SHP77 treated with DMSO at 0.1 percent for 48 hours (cell line): ENCODE measurements around the gene SUSD6.
A peak's percentile ranks its signal among the peaks of the same experiment; 100 is the strongest.

ENCODE experiments used
- DNase-seq: peaks from one replicate; lab custom pipeline; 2025; lab: John Stamatoyannopoulos, UW

SUSD6 gene, protein sequence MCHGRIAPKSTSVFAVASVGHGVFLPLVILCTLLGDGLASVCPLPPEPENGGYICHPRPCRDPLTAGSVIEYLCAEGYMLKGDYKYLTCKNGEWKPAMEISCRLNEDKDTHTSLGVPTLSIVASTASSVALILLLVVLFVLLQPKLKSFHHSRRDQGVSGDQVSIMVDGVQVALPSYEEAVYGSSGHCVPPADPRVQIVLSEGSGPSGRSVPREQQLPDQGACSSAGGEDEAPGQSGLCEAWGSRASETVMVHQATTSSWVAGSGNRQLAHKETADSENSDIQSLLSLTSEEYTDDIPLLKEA

DNA sequence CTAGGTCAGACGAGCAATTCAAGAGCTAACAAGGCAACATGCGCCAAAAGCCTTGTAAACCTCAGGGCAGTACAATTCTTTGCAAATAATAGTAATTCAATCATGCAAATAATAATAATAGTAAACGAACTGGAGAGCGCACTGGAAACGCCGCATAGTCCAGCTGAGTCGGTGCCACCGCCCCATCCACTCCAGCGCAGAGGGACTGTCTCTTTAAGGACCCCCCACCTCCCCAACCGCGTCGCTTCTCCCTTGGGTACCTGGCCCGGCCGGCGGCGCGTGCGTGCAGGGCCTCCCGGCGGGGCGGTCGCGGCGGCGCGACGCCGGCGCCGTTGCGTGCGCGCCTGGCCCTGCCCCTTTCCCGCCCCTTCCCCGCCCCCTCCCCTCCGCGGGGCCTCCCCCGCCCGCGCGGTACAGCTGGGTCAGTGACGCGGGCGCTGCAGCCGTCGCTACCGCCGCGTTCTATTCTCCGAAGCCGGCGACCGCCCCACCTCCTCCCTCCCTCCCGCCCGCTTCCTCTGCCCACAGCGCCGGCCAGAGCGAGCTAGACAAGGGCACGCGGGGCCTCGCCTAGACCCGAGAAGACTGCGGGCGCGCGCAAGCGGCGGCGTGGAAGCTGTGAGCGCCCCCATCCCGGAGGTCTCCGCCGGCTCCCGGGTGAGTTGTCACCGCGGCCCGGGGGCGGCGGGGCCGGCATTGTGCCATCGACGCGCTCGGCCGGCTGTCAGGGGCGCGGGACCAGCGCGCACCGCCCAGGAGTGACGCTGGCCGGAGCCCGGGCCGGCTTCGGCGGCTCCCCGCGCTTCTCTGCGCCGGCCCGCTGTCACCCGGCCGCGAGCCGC lies at the start of gene SUSD6:
Gene SUSD6, plus strand, starts transcription at position 425 of the 842 bp plus-strand sequence. CDS start 46,997 bp downstream, outside the sequence.
- peak; percentile 85 for DNase-seq

DNA sequence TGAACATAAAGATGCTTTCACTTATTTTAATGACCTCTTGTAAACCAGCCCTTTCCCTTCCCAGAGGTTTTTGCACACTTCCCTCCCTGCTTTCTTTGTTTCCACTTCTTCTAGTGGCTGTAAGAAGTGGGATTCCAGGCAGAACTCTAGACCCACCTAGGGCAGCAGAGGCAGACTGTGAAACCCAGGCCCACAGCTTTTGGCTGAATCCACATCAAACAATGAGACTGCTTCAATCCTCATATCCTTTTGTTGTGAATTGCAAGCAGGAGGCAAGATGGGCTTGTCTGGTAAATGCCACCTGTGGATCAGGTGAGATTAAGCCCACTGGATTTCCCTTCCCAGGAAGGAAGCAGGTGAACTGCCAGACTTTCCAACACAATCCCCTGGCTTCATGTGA lies 49.5 kb upstream of the SUSD6 start:
- DNase-seq = no peak

DNA sequence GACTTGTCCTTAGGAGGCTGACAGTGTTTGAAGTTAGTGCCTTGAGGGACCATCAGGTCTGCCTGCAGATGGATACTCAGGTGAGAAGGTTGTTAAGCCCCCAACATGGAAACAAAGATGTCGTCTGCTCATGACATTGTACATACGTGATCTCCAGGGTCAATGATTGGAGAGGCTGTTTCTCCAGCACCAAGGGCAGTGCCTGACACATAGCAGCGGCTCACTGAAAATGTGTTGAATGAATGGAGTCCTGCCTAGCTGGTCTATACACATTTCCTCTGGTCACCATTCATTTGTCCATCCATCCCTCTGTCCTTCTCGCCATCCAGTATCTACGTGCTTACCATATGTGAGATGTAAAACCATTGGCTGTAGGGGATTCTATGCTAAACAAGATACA lies 43.8 kb upstream of the SUSD6 start:
- DNase-seq = no peak

DNA sequence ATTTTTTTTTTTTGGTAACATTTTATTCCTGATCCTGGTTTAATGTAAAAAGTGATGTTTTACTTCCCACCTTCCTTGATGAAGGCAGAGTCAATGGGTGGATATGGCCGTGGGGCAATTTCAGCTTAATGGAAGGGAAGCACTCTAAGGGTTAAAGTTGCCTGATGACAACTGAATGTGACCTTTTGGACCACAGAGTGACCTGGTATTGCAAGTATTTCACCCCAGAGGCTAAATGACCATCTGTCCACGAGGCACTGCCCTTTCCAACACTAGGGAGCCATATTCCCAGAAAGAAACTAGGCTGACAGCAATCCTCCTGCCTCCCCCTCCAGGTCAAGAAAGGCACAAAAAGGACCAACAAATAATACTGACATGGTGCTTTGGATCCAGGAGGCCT lies 41.5 kb upstream of the SUSD6 start:
- no peak for DNase-seq

DNA sequence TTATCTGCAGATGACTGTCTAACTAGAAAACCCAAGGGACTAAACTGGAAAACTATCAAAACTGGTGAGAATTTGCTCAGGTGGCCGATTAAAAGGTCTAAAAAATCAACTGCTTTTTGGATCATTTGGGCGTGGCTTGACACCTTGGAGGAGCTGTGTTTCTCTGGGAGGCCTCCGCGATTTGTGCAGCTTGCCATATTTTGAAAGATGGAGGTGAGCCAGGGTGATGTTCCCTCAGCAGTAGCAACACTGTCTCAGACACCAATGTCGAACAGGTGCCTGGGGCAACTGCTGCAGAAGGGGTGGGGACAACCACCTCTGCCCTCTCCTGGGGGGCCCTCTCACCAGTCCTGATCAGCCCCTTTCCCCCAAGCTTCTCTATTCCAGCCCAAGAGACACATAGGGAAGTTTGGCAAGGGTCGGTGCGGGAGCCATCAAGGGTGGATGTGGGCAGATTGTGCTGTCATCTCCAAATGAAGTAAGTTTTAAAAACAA lies 40.5 kb upstream of the SUSD6 start:
- no peak for DNase-seq

DNA sequence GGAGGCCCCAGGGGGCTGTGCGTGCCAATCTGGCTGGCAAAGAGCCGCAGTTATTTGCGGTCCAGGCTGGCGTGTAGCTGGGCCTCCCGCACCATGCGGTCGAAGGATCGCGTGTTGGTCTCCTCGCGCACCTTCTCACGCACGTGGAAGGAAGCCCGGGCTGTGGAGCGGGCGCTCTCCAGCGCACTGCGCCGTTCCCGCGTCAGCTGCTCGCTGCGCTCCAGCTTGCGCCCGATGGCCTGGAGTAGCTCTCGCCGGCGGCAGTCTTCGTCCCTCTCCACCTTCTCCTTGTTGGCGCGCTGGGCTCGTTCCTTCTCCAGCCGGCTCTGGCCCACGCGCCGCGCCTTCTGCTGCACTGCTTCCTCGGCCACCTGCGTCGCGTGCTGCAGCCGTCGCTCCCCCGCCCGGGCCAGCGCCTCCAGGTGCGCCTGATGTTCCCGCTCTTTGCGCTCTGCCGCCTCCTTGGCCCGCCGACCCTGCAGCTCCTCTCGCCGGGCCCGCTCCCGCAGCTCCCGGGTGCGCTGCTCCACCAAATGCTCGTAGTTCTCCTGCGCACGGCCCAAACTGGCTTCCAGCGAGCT lies 39.9 kb upstream of the SUSD6 start:
- no peak for DNase-seq

DNA sequence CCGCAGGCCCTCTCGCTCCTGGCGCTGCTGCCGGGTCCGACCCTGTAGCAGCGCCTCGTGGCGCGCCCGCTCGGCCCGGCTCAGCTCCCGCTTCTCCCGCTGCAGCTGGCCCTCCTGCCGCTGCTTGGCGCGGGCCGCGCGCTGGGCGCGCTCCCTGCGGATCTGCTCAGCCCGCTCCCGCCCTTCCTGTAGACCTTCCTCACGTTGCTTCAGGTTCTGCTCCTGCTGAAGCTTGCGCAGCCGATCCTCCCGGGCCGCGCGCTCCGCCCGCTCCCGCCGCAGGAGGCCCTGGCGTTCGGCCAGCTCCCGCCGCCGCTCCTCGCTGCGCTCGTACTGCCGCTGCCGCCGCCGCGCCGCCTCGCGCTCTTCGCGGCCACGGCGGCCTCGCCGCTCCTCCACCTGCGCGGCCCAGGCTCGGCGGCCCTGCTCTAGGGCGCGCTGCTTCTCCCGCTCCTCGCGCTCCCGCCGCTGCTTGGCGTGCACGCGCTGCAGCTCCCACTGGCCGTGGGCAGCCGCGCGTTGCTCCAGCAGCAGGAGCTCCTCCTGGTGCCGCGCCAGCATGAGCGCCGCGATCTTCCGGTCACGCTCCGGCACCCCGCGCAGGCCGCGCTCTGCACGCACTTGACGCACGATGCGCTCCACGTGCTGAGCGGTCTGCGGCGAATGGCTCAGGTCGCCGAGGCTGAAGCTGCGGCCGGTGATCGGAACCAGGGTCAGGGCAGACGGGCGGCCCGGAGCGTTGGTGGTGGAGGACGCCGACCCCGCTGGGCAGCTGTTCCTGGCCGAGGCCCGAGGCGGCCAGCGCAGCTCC lies 39.2 kb upstream of the SUSD6 start:
- peak; percentile 30 for DNase-seq

DNA sequence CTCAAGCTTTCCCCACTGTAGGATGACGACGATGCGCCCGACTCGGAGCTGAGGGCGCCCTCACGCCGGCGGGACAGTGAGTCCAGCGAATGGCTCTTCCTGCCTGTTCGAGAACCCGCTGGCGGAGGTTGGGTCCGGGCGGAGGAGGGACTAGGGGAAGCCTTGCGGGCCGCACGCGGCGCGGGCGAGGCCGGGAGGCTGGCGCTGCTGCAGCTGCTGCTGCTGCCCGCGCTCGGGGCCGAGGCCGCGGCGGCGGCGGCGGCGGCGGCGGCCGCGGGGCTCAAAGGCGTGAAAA lies 38.6 kb upstream of the SUSD6 start:
- no peak for DNase-seq

DNA sequence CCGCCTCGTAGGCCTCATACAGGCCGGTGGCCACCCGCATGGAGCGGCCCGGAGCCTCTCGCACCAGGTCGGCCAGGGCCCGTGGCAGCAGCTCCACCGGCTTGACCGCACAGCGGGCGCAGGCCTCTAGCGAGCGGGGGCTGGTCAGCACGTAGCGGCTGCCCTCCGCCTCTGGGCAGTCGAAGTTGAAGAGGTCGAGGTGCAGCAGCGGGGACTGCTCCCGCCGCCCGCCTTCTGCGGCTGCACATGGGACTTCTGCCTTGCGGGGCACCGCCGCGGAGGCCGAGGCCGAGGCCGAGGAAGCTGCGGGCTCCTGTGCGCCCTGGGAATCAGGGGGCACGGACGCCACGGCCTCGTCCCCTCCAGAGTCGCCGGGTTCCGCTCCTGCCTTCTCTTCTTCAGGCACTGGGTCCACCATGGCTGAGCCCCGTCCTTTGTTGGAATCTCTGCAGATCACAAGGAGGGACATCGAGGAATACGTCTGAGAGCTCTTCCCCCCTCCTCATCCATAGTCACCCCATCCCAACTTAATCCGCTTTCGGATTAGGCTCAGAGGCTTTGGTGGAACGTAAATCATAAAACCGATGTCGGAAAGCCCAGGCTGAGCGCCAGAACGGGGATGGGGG lies 38.1 kb upstream of the SUSD6 start:
- DNase-seq = no peak

DNA sequence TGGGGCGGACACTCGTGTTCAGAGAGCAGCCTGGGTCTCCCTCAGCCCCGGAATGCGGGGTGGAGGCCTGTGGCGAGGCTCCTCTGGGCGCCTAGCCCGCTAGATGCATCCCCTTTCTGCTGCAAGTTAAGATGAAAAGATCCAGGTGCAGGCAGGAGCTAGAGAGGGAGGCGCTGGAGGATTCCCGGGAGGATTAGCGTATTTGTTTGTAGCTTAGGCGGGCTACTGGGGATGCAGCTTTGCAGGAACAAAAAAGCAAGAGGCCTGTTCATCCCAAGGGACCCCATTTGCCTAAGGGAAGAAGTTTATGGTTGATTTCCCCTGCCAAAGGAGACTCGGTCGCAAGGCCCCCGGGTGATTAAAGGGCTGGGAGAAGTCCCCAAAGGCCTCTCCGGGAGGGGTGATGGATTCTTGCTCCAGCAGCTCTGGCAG lies 37.5 kb upstream of the SUSD6 start:
- peak; percentile 14 for DNase-seq

DNA sequence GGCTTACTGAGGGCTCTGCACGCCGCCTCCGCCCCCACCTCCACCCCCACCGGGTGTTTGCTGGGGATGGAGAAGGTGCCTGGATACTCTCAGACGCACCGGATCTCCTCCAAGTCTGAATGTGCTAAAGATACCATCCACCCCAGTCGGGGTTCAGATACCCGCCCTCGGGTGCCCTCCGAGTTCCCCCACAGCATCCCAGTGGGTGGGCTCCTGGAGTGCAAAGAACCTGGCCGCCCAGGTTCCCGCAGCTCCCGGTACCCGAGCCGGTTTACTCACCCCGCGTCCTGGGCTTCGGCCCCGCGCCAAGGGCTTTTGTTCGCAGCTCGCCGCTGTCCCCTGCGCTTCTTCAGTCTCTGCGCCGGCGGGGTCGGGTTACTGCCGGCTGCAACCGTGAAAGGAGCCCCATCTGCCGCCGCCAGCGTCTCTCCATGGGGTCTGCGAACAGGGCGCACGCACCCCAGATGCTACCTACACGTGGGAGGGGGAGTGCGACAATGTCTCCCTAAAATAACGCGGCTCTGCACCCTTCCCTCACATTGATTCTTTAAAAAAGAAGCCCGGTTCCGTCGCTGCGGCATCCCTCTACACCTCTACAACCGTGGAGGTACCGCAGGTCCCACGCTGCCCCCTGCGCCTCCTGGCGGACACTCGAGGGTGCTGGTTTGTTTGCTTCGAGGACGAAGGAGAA lies 37.0 kb upstream of the SUSD6 start, which contains the start of gene CCDC177:
Gene CCDC177, minus strand, starts transcription at position 609 of the 691 bp plus-strand sequence. CDS start 1,249 bp downstream, outside the sequence.
- DNase-seq = peak; percentile 57

DNA sequence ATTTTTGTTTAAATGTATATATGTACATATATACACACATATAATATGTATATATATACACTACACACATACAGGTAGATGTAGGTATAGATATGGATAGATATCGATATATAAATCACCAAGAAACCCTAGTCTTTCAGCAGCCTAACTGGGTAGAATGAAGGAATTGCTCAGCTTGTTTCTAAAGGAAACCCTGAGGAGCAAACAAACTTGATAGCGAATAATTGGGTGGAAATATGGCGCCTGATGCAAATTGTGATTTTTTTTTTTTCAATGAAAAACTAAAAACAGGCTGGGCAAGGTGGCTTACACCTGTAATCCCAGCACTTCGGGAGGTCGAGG lies 36.5 kb upstream of the SUSD6 start:
- DNase-seq = no peak

DNA sequence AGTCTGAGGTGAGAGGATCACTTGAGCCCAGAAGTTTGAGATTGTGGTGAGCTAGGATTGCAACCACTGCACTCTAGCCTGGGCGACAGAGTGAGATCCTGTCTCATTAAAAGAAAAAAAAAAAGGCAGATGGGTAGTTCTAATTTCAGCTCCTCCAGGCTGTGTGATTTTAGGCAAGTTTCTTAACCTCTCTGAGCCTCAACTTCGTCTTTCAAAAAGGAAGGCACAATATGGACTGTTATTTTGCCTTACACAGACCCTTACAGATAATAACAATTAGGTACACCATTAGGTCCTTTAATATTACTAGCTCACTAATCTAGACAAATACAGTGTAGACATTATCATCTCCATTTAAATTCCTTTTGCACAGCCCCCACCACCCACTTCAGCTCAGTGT lies 31.9 kb upstream of the SUSD6 start:
- DNase-seq = no peak

DNA sequence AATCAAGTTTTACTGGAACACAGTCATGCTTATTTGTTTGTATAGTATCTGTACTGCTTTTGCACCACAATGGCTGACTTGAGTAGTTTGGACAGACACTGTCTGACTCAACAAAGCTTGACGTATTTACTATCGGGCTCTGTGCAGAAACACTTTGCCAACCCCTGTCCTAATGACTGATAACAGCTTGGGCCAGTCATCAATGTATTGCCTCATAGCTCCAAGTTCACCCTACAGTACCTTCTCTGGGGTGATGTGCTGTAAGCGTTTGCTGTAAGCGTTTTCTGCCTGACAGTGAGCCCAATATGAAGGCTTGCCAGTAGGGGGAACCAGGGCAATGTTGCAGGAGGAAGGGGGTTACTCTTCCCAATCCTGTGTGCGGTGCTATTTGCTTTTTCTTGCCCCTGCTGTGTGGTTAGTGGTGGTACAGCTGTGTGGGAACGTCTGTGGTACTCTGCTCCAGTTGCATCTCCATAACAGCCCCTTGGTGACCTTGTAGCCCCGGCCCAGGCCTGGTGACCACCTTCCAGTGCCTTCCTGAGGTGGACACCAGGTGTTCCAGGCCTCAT lies 31.3 kb upstream of the SUSD6 start:
- peak; percentile 28 for DNase-seq

DNA sequence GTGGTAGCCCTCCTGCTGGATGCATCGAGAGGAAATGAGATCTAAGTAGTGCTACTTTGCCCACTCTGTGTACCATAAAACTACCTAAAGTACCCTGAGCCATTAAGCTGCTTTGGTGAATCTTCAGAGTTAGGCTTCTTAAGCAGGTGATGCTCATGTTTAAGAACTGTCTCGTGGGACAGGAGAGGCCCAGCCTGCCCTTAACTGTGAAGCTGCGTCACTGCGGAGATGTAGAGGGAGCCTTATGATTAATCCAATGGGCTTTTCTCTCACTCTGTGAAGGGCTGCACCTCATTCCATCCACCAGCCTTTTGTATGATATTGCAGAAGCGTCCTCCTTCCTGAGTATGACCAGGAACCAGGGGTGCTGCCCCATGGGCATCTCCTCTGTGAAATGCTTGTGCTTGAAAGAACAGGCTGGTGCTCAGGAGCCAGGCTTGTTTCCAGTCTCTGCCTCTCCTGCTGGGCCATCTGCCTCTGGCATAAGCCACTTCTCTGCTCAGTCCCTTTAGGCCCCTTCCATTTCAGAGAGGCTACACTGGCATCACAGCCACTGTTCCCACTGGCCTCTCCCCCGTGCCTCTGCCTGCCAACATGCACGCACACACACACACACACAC lies 30.0 kb upstream of the SUSD6 start:
- DNase-seq = no peak

DNA sequence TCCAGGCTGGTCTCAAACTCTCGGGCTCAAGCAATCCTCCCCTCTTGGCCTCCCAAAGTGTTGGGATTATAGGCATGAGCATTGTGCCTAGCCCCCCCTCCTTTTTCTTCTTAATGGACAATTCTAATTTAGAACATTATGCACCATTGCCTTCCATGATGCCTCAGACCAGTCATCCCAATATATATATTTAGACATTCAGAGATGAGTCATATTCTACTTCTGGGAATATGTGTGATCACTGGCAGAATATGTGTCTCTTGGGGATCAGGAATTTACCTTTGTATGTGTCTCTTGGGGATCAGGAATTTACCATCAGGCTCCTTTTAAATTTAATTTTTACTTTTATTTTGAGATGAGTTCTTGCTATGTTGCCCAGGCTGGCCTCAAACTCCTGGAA lies 29.2 kb upstream of the SUSD6 start:
- no peak for DNase-seq

DNA sequence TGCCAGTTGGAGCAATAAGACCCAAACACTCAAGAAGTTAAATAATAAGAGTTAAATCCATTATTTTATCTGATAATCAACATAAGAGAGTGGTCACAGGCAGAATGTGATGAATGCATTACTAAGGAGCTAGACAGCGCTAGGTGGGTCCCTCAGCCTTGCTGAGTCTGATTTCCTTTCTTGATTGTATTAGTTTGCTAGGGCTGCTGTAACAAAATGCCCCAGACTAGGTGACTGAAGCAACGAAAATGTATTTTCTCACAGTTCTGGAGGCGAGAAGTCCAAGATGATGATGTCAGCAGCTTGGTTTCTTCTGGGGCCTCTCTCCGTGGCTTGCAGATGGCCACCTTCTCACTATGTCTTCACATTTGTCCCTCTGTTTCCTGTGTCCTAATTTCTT lies 28.6 kb upstream of the SUSD6 start:
- DNase-seq = no peak

DNA sequence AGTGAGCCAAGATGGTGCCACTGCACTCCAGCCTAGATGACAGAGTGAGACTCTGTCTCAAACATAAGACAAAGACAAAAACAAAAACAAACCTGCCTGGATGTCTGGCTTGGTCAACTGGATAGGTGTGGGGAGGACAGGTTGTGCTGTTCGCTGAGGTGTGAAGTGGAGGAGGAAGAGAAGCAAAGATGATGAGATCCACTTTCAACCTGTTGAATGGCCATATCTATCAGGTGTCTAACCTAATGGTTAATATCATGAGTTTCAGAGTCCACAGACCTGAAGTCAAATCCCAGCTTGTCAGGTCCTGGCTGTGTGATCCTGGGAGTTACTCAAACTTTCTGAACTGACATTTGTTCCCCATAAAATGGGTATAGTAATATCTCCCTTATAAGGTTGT lies 27.0 kb upstream of the SUSD6 start:
- DNase-seq = no peak

DNA sequence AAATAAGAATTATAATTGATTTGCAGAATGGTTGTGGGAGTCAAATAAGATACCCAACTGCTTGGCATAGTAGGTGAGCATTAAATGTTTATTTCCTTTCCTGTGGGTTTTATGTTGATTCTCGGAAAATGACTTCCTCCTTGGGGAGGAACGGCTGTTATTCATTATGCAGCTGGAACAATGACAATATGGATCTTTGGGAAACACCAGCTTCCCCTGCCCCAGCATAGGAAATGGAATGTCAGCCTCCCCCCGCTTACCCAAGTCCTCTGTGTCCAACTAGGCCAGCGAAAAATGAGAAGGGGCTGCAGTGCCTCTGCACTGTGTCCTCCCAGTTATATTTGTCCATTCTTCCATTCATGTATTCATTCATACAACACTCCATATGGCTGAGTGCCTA lies 25.0 kb upstream of the SUSD6 start:
- no peak for DNase-seq

DNA sequence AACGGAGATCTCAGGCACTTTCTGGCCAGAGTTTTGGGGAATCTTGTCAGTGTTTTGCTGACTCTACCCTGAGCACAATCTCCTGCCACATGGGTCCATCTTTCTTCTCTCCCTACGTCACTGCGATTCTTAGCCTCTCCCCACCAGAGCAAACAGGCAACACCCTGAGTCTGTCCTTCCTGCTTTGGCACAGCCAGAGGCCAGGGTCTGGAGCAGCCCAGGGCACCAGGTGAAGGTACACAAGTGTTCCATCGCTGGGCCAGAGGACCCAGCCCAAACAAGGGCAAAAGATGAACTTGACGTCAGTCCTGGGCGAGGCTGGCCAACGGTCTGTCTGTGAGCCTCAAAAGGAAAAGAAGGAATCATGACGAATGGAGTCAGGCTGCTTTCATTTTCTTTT lies 24.0 kb upstream of the SUSD6 start:
- no peak for DNase-seq
